ENCODE measurements around the gene UBQLNL.

UBQLNL gene

DNA sequence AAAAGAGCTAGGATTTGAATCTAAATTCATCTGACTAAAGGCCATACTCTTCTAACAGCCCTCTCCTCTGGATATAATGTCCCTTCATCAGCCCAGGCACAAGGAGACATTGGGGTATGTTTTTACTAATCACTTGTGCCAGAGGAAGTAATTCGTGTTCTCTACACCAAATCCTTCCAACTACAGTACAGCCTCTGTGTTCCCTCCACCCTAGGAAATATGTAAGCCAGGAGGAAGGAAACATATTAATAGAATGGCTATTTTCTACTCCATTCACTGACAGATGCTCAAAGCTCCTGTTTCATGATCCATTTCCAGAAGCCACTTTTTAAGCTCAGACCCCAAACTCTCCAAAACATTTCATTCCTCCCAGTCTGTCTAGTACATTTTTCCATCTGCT is 12.0 kb upstream of the UBQLNL start:
- no peak for TF ChIP-seq CTCF (conservative IDR thresholded peaks at IDR 0.05)
- H3K27ac ChIP-seq: no peak overlapping the region

- no peak for TF ChIP-seq CTCF (conservative IDR thresholded peaks at IDR 0.05)
- no peak overlapping the region for H3K27ac ChIP-seq
These were observed 11.2 kb upstream of the UBQLNL start for GRCh38 chr11:5527716-5528115.

GRCh38 chr11:5524756-5525155 is 8.3 kb upstream of the UBQLNL start:
- no peak overlapping the region for H3K27ac ChIP-seq

DNA sequence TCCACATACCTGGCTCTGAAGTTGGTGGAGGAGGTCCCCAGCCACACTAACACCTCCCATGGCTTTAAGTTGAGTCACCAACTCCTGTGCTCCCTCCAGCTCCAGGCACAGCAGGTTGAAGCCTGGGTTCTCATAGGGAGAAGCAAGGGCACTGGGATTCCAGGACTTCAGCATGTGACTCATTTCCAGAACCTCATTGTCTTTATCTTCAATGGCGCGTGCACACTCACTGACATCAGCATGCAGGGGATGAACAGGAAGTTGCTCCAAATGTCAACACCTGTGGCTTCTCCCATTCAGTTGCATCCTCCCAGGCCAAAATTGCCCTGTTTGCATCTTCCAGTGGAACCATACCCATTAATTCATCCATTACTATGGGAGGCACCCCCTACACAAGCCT is 5.8 kb upstream of the UBQLNL start:
- no peak overlapping the region for H3K27ac ChIP-seq
- TF ChIP-seq CTCF (conservative IDR thresholded peaks at IDR 0.05): no peak

More at GRCh38 chr11:5524756-5525155, 8.3 kb upstream of the UBQLNL start:
- no peak for TF ChIP-seq CTCF (conservative IDR thresholded peaks at IDR 0.05)

DNA sequence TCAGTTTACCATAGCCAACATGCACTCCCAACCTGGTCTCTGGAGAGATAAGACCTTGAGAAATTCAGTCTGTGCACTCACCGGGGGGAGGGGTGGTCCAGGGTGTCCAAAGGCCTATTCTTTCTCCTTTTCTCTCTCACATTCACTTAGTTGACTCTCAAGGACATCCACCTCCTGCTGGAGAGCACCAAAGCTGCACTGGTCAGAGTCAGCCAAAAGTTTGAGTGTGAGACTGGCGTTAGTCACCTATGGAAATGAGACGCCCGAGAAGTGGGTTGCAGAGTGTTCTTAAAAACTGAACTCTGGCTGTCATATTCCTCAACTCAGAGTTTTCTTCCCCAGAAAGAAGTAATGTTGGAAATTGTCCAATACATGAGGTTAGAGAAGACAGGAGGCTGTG is 5.0 kb upstream of the UBQLNL start:
- TF ChIP-seq CTCF (conservative IDR thresholded peaks at IDR 0.05): no peak
- no peak overlapping the region for H3K27ac ChIP-seq

DNA sequence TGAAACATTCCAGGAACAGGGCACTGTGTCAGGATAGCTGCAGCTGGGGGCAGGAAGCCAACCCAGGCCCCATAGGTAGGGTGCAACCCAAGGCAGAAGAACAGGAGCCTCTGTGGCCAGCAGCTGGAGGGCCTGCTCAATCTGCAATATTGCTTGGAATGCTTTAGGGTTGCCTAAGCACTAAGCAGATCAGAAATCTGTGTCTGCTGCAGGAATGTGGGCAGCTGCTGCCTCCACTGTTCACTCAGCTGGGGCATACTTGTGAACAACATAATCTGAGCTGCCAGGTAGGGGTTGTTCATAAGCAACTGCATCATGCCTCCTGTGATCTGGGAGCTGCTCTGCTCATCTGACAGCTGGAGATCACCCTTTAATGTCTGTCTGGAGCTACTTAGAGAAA is 1.7 kb downstream of the UBQLNL start:
- no peak for TF ChIP-seq CTCF (conservative IDR thresholded peaks at IDR 0.05)
- H3K27ac ChIP-seq: no peak overlapping the region

DNA sequence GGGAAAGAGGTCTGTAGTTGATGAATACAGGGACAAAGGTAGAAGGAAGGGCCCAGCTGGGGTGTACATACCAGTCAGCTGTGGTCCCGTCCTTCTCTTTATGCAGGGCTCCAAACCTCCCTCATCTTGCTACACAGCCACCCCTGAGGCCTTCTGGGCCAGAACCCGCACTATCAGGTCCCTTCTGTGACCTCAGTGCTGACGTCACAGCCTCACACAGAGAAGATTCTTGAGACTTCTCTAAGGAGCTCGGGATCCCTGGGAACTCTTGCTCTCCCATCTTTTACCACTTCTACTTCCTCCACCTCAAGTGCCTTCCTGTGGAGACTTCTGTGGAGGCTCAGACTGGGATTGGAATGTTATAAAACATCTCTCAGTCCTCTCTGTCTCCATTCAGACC is 6.7 kb downstream of the UBQLNL start, which contains the start of gene UBQLN3:
UBQLN3 (minus strand) TSS at position 155 of the 400 bp plus-strand sequence. CDS start 399 bp downstream, outside the sequence.
- H3K27ac ChIP-seq: no peak within 1 kb of the TSS
- TF ChIP-seq CTCF (conservative IDR thresholded peaks at IDR 0.05): no peak

DNA sequence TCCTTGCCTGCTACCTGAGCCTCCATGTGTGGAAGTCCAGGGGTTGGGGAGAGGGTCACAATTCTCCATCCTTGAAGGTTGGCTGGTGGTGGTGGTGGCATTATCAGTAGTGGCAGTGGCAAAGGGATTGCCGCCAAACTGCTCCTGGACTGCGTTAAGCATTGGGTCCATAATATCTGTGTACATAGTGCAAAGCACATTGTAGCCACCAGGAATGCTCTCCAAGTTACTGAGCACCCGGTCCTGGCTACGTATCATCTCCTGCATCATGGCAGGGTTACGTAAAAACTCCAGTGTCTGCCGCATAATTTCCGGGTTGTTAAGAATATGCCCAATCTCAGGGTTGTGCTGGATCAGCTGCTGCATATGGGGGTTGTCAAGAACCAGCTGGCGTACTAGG is 7.9 kb downstream of the UBQLNL start:
- no peak for TF ChIP-seq CTCF (conservative IDR thresholded peaks at IDR 0.05)
- no peak overlapping the region for H3K27ac ChIP-seq
